DOHH2 (cell line): Measurements from ENCODE around the gene PCDH15.

Experiments used
- CTCF ChIP-seq: fragments of 200-600 bp; sonication (generic); IDR thresholded peaks from one replicate; pipeline ENCODE4 v1.5.1; 2014; ENCODE audit warnings: antibody characterized with exemption, mild to moderate bottlenecking, low read depth, low read length; ENCODE audit not compliant: poor library complexity, severe bottlenecking
- EZH2phosphoT487 ChIP-seq: fragments of 200-600 bp; sonication (generic); IDR thresholded peaks from 2 replicates; pipeline ENCODE4 v1.6.1; 2017; ENCODE audit warnings: borderline replicate concordance, mild to moderate bottlenecking, antibody characterized with exemption, low read length, moderate library complexity, mixed read lengths

DNA sequence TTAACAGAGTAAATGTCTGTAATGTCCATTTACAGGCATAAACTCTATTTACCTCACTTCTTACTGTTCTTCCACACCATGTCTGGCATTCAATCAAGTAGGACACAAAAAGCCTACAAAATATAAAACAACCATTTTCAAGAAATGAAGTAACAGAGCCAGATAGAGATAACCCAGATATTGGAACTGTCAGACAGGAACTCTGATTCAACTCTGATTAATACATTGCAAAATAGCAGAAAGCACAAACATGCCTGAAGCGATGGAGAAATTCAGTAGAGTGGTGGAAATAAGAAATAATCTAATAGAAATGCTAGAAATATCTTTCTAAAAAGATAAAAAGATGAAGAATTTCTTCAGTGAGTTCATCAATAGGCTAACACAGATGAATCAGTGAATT is 964.4 kb downstream of the PCDH15 start:
- TF ChIP-seq EZH2phosphoT487 (no peak), CTCF (no peak)
